B cell (primary cell): Measurements from ENCODE around the gene BCAS4. TPM values are rescaled to one million over a fixed set of nuclear protein-coding genes. Genes with fewer than 3 reads are reported as not detected.

Experiments
- ATAC-seq: fragments of 200-7000 bp; cut with Tn5 transposase; one replicate; pipeline ENCODE4 v1.10.0; 2021; ENCODE audit warnings: low read depth, mild to moderate bottlenecking, moderate number of reproducible peaks, moderate library complexity
- CTCF ChIA-PET: fragments of 350-600 bp; sonication (Branson Sonifier 250); formaldehyde crosslinking; loops from one replicate; lab custom pipeline; 2021; ENCODE audit warnings: antibody characterized with exemption, inconsistent platforms; lab: Charles Lee
- POLR2A ChIA-PET: fragments of 350-600 bp; sonication (Branson Sonifier 250); formaldehyde crosslinking; loops from one replicate; lab custom pipeline; 2021; ENCODE audit warnings: antibody characterized with exemption; lab: Charles Lee
- DNase-seq: peaks from one replicate; pipeline ENCODE4 v3.0.0; 2013
- H2AFZ ChIP-seq: 2 replicates; pipeline ENCODE4 v1.6.1; 2012; ENCODE audit warnings: mild to moderate bottlenecking, low read depth, low read length; ENCODE audit not compliant: insufficient read depth, poor library complexity, severe bottlenecking
- H3K27ac ChIP-seq, 2 donors: 1 replicate in 1 of 2; 2 replicates in 1 of 2; pipeline ENCODE4 v1.5.1; 2012 to 2013; ENCODE audit warnings: low read length in 2 of 2, mild to moderate bottlenecking in 2 of 2, moderate library complexity in 1 of 2
- H3K27me3 ChIP-seq, 4 experiments: fragments of 200-600 bp in 1 of 4; sonication (generic) in 1 of 4; replicated peaks in 1 of 4; 1 replicate in 2 of 4; 2 replicates in 2 of 4; pipeline versions ENCODE4 v1.6.1 to v1.7.0; 2013 to 2016; ENCODE audit warnings: low read length in 3 of 4, mild to moderate bottlenecking in 2 of 4, mixed read lengths in 1 of 4, moderate library complexity in 1 of 4; ENCODE audit not compliant: insufficient read depth in 4 of 4, control insufficient read depth in 3 of 4; ENCODE audit errors: control extremely low read depth in 1 of 4
- H3K36me3 ChIP-seq, 2 experiments: replicated peaks in 1 of 2; 1 replicate in 1 of 2; 2 replicates in 1 of 2; pipeline versions ENCODE4 v1.6.1 to v1.7.1; 2013; ENCODE audit warnings: low read length in 1 of 2; ENCODE audit not compliant: insufficient read depth in 2 of 2, control insufficient read depth in 1 of 2; ENCODE audit errors: control extremely low read depth in 1 of 2, extremely low read depth in 1 of 2
- H3K4me1 ChIP-seq, 2 donors: fragments of 200-600 bp in 1 of 2; sonication (generic) in 1 of 2; 1 replicate in 1 of 2; 2 replicates in 1 of 2; pipeline versions ENCODE4 v1.5.1 to v1.6.1; 2013 to 2017; ENCODE audit warnings: low read length in 2 of 2; ENCODE audit not compliant: control insufficient read depth in 2 of 2, insufficient read depth in 2 of 2
- H3K4me2 ChIP-seq: replicated peaks from 2 replicates; pipeline ENCODE3; 2012; ENCODE audit warnings: mild to moderate bottlenecking, low read depth, low read length; ENCODE audit not compliant: poor library complexity, severe bottlenecking
- H3K4me3 ChIP-seq, 5 experiments: fragments of 200-600 bp in 1 of 5; sonication (generic) in 1 of 5; 1 replicate in 3 of 5; 2 replicates in 2 of 5; pipeline versions ENCODE4 v1.5.1 to v1.7.0; 2011 to 2016; ENCODE audit warnings: low read length in 4 of 5, mild to moderate bottlenecking in 4 of 5, low read depth in 2 of 5, control low read depth in 1 of 5, moderate library complexity in 1 of 5; ENCODE audit not compliant: insufficient read depth in 1 of 5; ENCODE audit errors: control extremely low read depth in 1 of 5, extremely low read depth in 1 of 5
- H3K79me2 ChIP-seq: fragments of 200-600 bp; sonication (generic); one replicate; pipeline ENCODE4 v1.6.0; 2016; ENCODE audit warnings: low read length; ENCODE audit not compliant: control insufficient read depth, insufficient read depth
- H3K9ac ChIP-seq: fragments of 200-600 bp; sonication (generic); 2 replicates; pipeline ENCODE4 v1.6.1; 2017; ENCODE audit warnings: mild to moderate bottlenecking, low read length, moderate library complexity
- H3K9me3 ChIP-seq, 3 donors: one replicate each; pipeline versions ENCODE4 v1.6.1 to v1.7.1; 2013; ENCODE audit warnings: low read length in 2 of 3; ENCODE audit not compliant: control insufficient read depth in 2 of 3, insufficient read depth in 1 of 3; ENCODE audit errors: control extremely low read depth in 1 of 3
- H4K20me1 ChIP-seq: 2 replicates; pipeline ENCODE4 v1.6.0; 2012; ENCODE audit warnings: mild to moderate bottlenecking, low read length; ENCODE audit not compliant: insufficient read depth, control insufficient read depth, poor library complexity, severe bottlenecking
- H3K27ac Mint-ChIP-seq: one replicate; pipeline ENCODE4 v1.8.0; 2021; ENCODE audit warnings: mixed read lengths
- H3K27me3 Mint-ChIP-seq: one replicate; pipeline ENCODE4 v1.8.0; 2021; ENCODE audit warnings: mixed read lengths
- H3K4me1 Mint-ChIP-seq: one replicate; pipeline ENCODE4 v1.8.0; 2021; ENCODE audit warnings: mixed read lengths
- H3K4me3 Mint-ChIP-seq: one replicate; pipeline ENCODE4 v1.8.0; 2021; ENCODE audit warnings: mixed read lengths
- H3K9me3 Mint-ChIP-seq: one replicate; pipeline ENCODE4 v1.8.0; 2022; ENCODE audit warnings: mixed read lengths; ENCODE audit not compliant: insufficient read depth
- CTCF ChIP-seq: fragments of 200-600 bp; IDR thresholded peaks from one replicate; pipeline ENCODE4 v1.8.0; 2022; ENCODE audit warnings: antibody characterized with exemption, mild to moderate bottlenecking
- EZH2 ChIP-seq: IDR thresholded peaks from 2 replicates; pipeline ENCODE4 v1.6.1; 2012; ENCODE audit warnings: borderline replicate concordance, low read depth, mild to moderate bottlenecking, moderate library complexity, low read length; ENCODE audit not compliant: insufficient read depth, poor library complexity, severe bottlenecking
- WGBS: methylation state at CpG from one replicate; pipeline ENCODE4 v1.1.5; 2013; ENCODE audit warnings: missing lambda C conversion rate; ENCODE audit not compliant: insufficient coverage; 5-methylcytosine and 5-hydroxymethylcytosine counted together
- intact Hi-C: fragments of 100-400 bp; cut with micrococcal nuclease; formaldehyde crosslinking; loops from one replicate; pipeline ENCODE4 v1.10.0; 2022
- polyA plus RNA-seq: library from polyadenylated mRNA; depleted of rRNA; stranded (reverse); fragments of >200 nt; gene quantifications from 2 replicates; pipeline ENCODE4 v1.2.3, GENCODE V29; 2012
- total RNA-seq, 2 donors: library from RNA; stranded (reverse); fragments of 120-200 nt in 1 of 2; gene quantifications; 1 replicate in 1 of 2; 2 replicates in 1 of 2; pipeline versions ENCODE4 v1.2.3 to v1.2.4, GENCODE V29; 2013 to 2022

The BCAS4 gene
- total and polyA plus RNA-seq, 2 donors (not counting 1 experiment from before 2014, with no cell fraction given): 44.8 to 88.2 TPM

DNA sequence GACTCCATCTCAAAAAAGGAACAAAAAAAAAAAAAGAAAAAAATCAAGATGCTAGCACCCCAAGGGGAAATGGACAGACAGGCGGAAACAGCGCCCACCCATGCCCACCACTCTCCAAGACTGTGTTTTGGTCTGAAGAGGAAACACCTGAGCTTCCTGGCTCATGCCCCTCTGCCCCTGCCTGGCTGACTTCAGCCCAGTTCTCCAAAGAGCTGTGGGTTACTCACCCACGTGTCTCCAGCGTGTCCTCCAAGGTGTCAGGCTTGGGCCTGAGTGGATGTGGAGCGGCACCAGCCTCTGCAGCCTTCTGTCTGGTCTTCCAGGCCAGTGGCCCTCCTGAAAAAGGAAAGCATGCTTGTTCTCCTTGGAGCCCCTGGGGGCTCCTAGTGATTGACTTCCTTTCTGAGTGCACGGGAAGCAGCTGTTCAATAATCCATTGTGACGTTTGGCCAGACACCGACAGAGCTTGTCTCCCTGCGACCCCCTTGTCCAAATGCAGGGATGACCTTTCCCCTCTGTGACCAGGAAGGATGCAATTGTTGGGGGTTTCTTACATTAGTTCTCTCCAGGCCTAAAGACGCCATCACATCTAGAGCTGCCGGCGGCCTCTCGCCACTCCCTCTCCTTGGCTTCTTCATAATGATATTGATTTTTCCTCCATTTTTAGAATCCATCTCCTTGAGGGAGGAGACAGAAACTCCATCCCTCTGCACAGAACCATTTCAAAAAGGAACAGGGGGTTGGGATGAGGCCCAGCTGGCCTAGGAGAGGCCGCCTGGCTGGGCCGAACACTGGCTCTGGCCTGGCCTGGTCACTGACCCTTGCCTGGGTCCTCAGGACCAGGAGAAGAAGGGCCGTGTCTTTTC is 77.9 kb downstream of the BCAS4 start:
- no peaks in the 10 kb centered on the region for H3K9me3 ChIP-seq
- 45% methylated on average over 10 of the region's 16 CpGs for WGBS
- peaks cover 0 to 52% of the 10 kb centered on the region in 2 experiments for H3K36me3 ChIP-seq
- H3K4me3 ChIP-seq: no peak overlapping the region
- Mint-ChIP-seq H3K4me1 (peaks cover 24% of the 10 kb centered on the region), H3K4me3 (no peak overlapping the region), H3K9me3 (no peaks in the 10 kb centered on the region), H3K27me3 (no peaks in the 10 kb centered on the region), H3K27ac (peak overlapping the region; percentile 75)
- H3K4me1 ChIP-seq: peaks cover 10 to 32% of the 10 kb centered on the region in 2 donors
- no peak for TF ChIP-seq EZH2
- TF ChIP-seq CTCF: no peak
- H2AFZ ChIP-seq: no peak overlapping the region
- H3K4me2 ChIP-seq: peak overlapping the region; percentile 37
- H3K27ac ChIP-seq: peak overlapping the region; percentile 41 to 67
- ChIA-PET POLR2A (interaction anchor here (0.7 to 0.9 kb wide), 3 partner anchors 49 to 82 kb away, joined by 3 to 7 read pairs (median 5); no protein-coding TSS in a partner anchor), CTCF (interaction anchor here (0.7 to 2.1 kb wide), 7 partner anchors 12 to 78 kb away, joined by 3 to 16 read pairs (median 5); partner anchors contain the start of gene BCAS4)
- DNase-seq: peak; percentile 66
- H4K20me1 ChIP-seq: peaks cover 46% of the 10 kb centered on the region
- no peak overlapping the region for H3K9ac ChIP-seq
- intact Hi-C loops: no loop called here
- H3K27me3 ChIP-seq: no peaks in the 10 kb centered on the region
- peak; percentile 63 for ATAC-seq
- H3K79me2 ChIP-seq: peaks cover 44% of the 10 kb centered on the region

- H3K9ac ChIP-seq: no peak overlapping the region
- Mint-ChIP-seq H3K4me1 (peaks cover 21% of the 10 kb centered on the region), H3K4me3 (no peak overlapping the region), H3K27ac (peak overlapping the region; percentile 26), H3K9me3 (no peaks in the 10 kb centered on the region), H3K27me3 (no peaks in the 10 kb centered on the region)
- no peaks in the 10 kb centered on the region for H3K27me3 ChIP-seq
- TF ChIP-seq EZH2 (no peak), CTCF (no peak)
- H3K4me1 ChIP-seq: peaks cover 10 to 32% of the 10 kb centered on the region in 2 donors
- WGBS: 93% methylated on average over 10 of the region's 10 CpGs
- no peak overlapping the region for H3K4me3 ChIP-seq
- ChIA-PET POLR2A (no interaction called here), CTCF (interaction anchor here (1.7 to 2.1 kb wide), 3 partner anchors 11 to 79 kb away, joined by 5 to 16 read pairs (median 5); partner anchors contain the start of gene BCAS4)
- peaks cover 43% of the 10 kb centered on the region for H4K20me1 ChIP-seq
- H3K4me2 ChIP-seq: no peak overlapping the region
- no peaks in the 10 kb centered on the region for H3K9me3 ChIP-seq
- ATAC-seq (no peak), DNase-seq (no peak)
- H3K36me3 ChIP-seq: peaks cover 0 to 49% of the 10 kb centered on the region in 2 experiments
- peak overlapping the region in 1 of 2 donors; percentile 67 for H3K27ac ChIP-seq
- intact Hi-C loops: no loop called here
- H2AFZ ChIP-seq: no peak overlapping the region
- peaks cover 37% of the 10 kb centered on the region for H3K79me2 ChIP-seq
These were observed 78.7 kb downstream of the BCAS4 start for GRCh38 chr20:50873585-50873984.
